ENCODE results near the gene SOD1.

Gene SOD1

GRCh38 chr21:31668651-31669491 lies 9.4 kb downstream of the SOD1 start:
- CTCF ChIA-PET = no interaction called here
- Histone ChIP-seq H3K9me3 (ENCODE audit: control extremely low read depth in 1 of 5, control insufficient read depth in 4 of 5, insufficient read depth in 2 of 5, low read depth in 1 of 5, low read length in 4 of 5) (no peaks in the 10 kb centered on the region), H3K4me1 (ENCODE audit: control extremely low read depth in 1 of 4, control insufficient read depth in 4 of 4, insufficient read depth in 4 of 4, low read length in 3 of 4) (peaks cover 0 to 14% (median 7%) of the 10 kb centered on the region in 4 experiments), H3K27me3 (replicated peaks in 2 of 5; ENCODE audit: control insufficient read depth in 4 of 5, insufficient read depth in 5 of 5, low read length in 4 of 5) (no peaks in the 10 kb centered on the region), H3K27ac (ENCODE audit: insufficient read depth in 1 of 2, low read depth in 1 of 2, low read length in 2 of 2, poor library complexity in 1 of 2, severe bottlenecking in 2 of 2) (peak overlapping the region in 1 of 2 experiments; percentile 50), H3K36me3 (ENCODE audit: control insufficient read depth in 4 of 4, insufficient read depth in 4 of 4, low read length in 3 of 4) (peaks cover 5 to 58% (median 33%) of the 10 kb centered on the region in 4 experiments), H3K4me3 (ENCODE audit: control insufficient read depth in 1 of 7, extremely low read depth in 1 of 7, insufficient read depth in 4 of 7, low read depth in 2 of 7, low read length in 6 of 7) (no peak overlapping the region)
- DNase-seq = no peak
- POLR2A ChIA-PET = no interaction called here
- no CpG with 5 or more reads among the region's 2 CpGs for WGBS (ENCODE audit: insufficient coverage)

DNA sequence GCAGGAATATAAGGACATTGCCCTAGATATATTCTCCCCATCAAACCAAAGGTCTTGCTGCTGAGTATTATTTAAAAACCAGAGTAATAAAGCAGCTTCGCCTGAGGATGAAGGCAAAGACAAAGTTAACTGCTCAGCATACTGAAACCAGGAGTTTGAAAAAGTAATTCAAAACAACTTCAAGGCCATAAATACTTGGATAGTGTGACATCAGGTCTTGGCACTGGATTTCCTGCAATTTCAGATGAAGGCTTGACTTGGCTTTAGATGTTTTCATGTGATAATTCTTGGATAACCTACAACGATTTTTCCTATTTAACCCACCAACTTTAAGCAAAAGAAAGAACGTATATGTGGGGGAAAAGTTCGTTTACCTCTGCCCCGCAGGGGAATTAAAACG lies 10.6 kb downstream of the SOD1 start:
- Histone ChIP-seq H3K27me3 (replicated peaks in 2 of 5; ENCODE audit: control insufficient read depth in 4 of 5, insufficient read depth in 5 of 5, low read length in 4 of 5) (no peaks in the 10 kb centered on the region), H3K27ac (ENCODE audit: insufficient read depth in 1 of 2, low read depth in 1 of 2, low read length in 2 of 2, poor library complexity in 1 of 2, severe bottlenecking in 2 of 2) (no peak overlapping the region), H3K9me3 (ENCODE audit: control extremely low read depth in 1 of 5, control insufficient read depth in 4 of 5, insufficient read depth in 2 of 5, low read depth in 1 of 5, low read length in 4 of 5) (no peaks in the 10 kb centered on the region), H3K4me1 (ENCODE audit: control extremely low read depth in 1 of 4, control insufficient read depth in 4 of 4, insufficient read depth in 4 of 4, low read length in 3 of 4) (peaks cover 0 to 12% (median 7%) of the 10 kb centered on the region in 4 experiments), H3K4me3 (ENCODE audit: control insufficient read depth in 1 of 7, extremely low read depth in 1 of 7, insufficient read depth in 4 of 7, low read depth in 2 of 7, low read length in 6 of 7) (no peak overlapping the region), H3K36me3 (ENCODE audit: control insufficient read depth in 4 of 4, insufficient read depth in 4 of 4, low read length in 3 of 4) (peaks cover 5 to 53% (median 27%) of the 10 kb centered on the region in 4 experiments)
- no peak for DNase-seq
- ChIA-PET POLR2A (no interaction called here), CTCF (no interaction called here)
- no CpG with 5 or more reads among the region's 6 CpGs for WGBS (ENCODE audit: insufficient coverage)

DNA sequence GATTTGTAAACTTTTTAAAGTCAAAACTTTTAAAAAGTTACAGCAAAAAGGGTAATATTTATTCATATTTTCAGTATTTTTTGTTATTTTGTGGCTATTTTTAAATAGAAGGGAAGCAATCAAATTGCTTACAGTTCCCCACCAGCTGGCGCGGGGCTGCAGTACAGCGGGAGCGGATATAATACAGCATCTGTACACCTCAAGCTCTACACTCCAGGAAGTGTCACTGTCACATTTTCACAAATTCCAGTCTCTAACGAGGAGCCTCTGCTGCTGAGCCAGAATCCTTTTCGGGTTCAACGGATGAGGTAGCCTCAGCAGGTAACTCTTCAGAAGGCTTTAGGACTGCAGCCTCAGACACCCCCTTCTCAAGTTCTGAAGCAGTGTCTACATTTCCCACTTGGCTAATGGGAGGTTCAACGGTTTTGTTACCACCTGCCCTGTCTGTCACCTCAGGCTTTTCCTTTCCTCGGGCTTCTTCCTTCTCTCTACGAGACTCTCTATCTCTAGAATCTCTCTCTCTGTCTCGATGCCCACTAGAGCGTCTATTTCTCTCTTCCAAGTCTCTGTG lies 11.7 kb downstream of the SOD1 start:
- Histone ChIP-seq H3K27ac (ENCODE audit: insufficient read depth in 1 of 2, low read depth in 1 of 2, low read length in 2 of 2, poor library complexity in 1 of 2, severe bottlenecking in 2 of 2) (peak overlapping the region in 1 of 2 experiments; percentile 17), H3K36me3 (ENCODE audit: control insufficient read depth in 4 of 4, insufficient read depth in 4 of 4, low read length in 3 of 4) (peaks cover 5 to 45% (median 27%) of the 10 kb centered on the region in 4 experiments), H3K4me1 (ENCODE audit: control extremely low read depth in 1 of 4, control insufficient read depth in 4 of 4, insufficient read depth in 4 of 4, low read length in 3 of 4) (peaks cover 0 to 8% (median 4%) of the 10 kb centered on the region in 4 experiments), H3K9me3 (ENCODE audit: control extremely low read depth in 1 of 5, control insufficient read depth in 4 of 5, insufficient read depth in 2 of 5, low read depth in 1 of 5, low read length in 4 of 5) (no peaks in the 10 kb centered on the region), H3K27me3 (replicated peaks in 2 of 5; ENCODE audit: control insufficient read depth in 4 of 5, insufficient read depth in 5 of 5, low read length in 4 of 5) (no peaks in the 10 kb centered on the region), H3K4me3 (ENCODE audit: control insufficient read depth in 1 of 7, extremely low read depth in 1 of 7, insufficient read depth in 4 of 7, low read depth in 2 of 7, low read length in 6 of 7) (no peak overlapping the region)
- 97% methylated on average over 12 of the region's 12 CpGs for WGBS (ENCODE audit: insufficient coverage)
- CTCF ChIA-PET = no interaction called here
- no peak for DNase-seq
- POLR2A ChIA-PET = no interaction called here

DNA sequence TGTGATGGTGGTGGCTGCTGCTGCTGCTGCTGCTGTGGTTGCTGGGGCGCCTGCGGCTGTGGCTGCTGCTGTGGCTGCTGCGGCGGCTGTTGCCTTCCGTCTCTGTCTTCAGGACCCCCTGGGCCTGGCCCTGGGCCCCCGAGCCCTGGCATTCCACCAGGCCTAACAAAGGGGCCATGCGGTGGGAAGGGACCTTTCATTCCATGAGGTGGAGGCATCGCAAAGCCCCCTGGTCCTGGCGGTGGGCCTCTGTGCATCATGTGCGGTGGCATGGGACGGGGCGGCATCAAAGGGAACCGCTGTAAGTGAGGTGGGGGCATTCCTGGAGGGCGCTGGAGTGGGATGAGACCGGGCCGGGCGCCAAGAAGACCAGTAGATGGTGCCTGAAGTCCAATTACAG lies 12.4 kb downstream of the SOD1 start:
- H3K9me3 ChIP-seq (ENCODE audit: control extremely low read depth in 1 of 5, control insufficient read depth in 4 of 5, insufficient read depth in 2 of 5, low read depth in 1 of 5, low read length in 4 of 5) = no peaks in the 10 kb centered on the region
- DNase-seq = no peak
- no peak overlapping the region for H3K4me3 ChIP-seq (ENCODE audit: control insufficient read depth in 1 of 7, extremely low read depth in 1 of 7, insufficient read depth in 4 of 7, low read depth in 2 of 7, low read length in 6 of 7)
- peaks cover 0 to 2% (median under 1%) of the 10 kb centered on the region in 4 experiments for H3K4me1 ChIP-seq (ENCODE audit: control extremely low read depth in 1 of 4, control insufficient read depth in 4 of 4, insufficient read depth in 4 of 4, low read length in 3 of 4)
- 97% methylated on average over 12 of the region's 17 CpGs for WGBS (ENCODE audit: insufficient coverage)
- H3K27me3 ChIP-seq (replicated peaks in 2 of 5; ENCODE audit: control insufficient read depth in 4 of 5, insufficient read depth in 5 of 5, low read length in 4 of 5) = no peaks in the 10 kb centered on the region
- H3K27ac ChIP-seq (ENCODE audit: insufficient read depth in 1 of 2, low read depth in 1 of 2, low read length in 2 of 2, poor library complexity in 1 of 2, severe bottlenecking in 2 of 2) = no peak overlapping the region
- ChIA-PET POLR2A (no interaction called here), CTCF (no interaction called here)
- H3K36me3 ChIP-seq (ENCODE audit: control insufficient read depth in 4 of 4, insufficient read depth in 4 of 4, low read length in 3 of 4) = peaks cover 4 to 43% (median 26%) of the 10 kb centered on the region in 4 experiments

DNA sequence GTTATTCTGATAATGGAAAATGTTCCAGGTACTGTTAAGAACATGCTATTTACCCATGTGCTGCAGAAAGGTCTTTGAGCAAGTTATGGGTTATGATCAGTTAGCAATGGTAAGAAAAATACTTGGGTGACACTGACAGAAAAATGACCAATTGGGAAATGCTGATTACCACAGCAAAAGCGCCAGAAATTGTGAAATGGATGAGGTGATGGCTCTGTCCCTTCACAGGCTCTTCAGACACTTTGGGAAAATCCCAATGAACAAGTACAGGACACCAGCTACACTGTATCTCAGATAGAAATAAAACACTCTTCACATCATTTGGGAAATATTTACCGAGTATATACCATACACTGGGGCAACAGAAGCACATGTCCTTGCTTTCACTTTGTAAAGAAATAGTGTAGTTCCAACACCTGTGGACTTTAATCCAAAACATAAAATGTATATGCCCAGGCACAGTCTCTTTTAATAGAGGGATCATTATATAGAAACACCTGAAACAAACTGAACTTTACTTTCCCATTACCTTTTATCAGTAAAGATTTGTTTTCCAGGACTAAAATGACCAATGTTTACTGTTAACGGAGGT lies 13.9 kb downstream of the SOD1 start:
- Histone ChIP-seq H3K27ac (ENCODE audit: insufficient read depth in 1 of 2, low read depth in 1 of 2, low read length in 2 of 2, poor library complexity in 1 of 2, severe bottlenecking in 2 of 2) (no peak overlapping the region), H3K27me3 (replicated peaks in 2 of 5; ENCODE audit: control insufficient read depth in 4 of 5, insufficient read depth in 5 of 5, low read length in 4 of 5) (no peaks in the 10 kb centered on the region), H3K36me3 (ENCODE audit: control insufficient read depth in 4 of 4, insufficient read depth in 4 of 4, low read length in 3 of 4) (peaks cover 0 to 30% (median 18%) of the 10 kb centered on the region in 4 experiments), H3K4me3 (ENCODE audit: control insufficient read depth in 1 of 7, extremely low read depth in 1 of 7, insufficient read depth in 4 of 7, low read depth in 2 of 7, low read length in 6 of 7) (no peak overlapping the region), H3K9me3 (ENCODE audit: control extremely low read depth in 1 of 5, control insufficient read depth in 4 of 5, insufficient read depth in 2 of 5, low read depth in 1 of 5, low read length in 4 of 5) (no peaks in the 10 kb centered on the region), H3K4me1 (ENCODE audit: control extremely low read depth in 1 of 4, control insufficient read depth in 4 of 4, insufficient read depth in 4 of 4, low read length in 3 of 4) (no peaks in the 10 kb centered on the region)
- ChIA-PET POLR2A (no interaction called here), CTCF (no interaction called here)
- 100% methylated on average over 1 of the region's 3 CpGs for WGBS (ENCODE audit: insufficient coverage)
- DNase-seq = no peak

- Histone ChIP-seq H3K9me3 (ENCODE audit: control extremely low read depth in 1 of 5, control insufficient read depth in 4 of 5, insufficient read depth in 2 of 5, low read depth in 1 of 5, low read length in 4 of 5) (no peaks in the 10 kb centered on the region), H3K4me1 (ENCODE audit: control extremely low read depth in 1 of 4, control insufficient read depth in 4 of 4, insufficient read depth in 4 of 4, low read length in 3 of 4) (no peaks in the 10 kb centered on the region), H3K4me3 (ENCODE audit: control insufficient read depth in 1 of 7, extremely low read depth in 1 of 7, insufficient read depth in 4 of 7, low read depth in 2 of 7, low read length in 6 of 7) (no peak overlapping the region), H3K36me3 (ENCODE audit: control insufficient read depth in 4 of 4, insufficient read depth in 4 of 4, low read length in 3 of 4) (peaks cover 3 to 32% (median 14%) of the 10 kb centered on the region in 4 experiments), H3K27ac (ENCODE audit: insufficient read depth in 1 of 2, low read depth in 1 of 2, low read length in 2 of 2, poor library complexity in 1 of 2, severe bottlenecking in 2 of 2) (no peak overlapping the region), H3K27me3 (replicated peaks in 2 of 5; ENCODE audit: control insufficient read depth in 4 of 5, insufficient read depth in 5 of 5, low read length in 4 of 5) (no peaks in the 10 kb centered on the region)
- ChIA-PET POLR2A (interaction anchor here (0.8 kb wide), 1 partner anchor 9 kb away, joined by 3 read pairs; no protein-coding TSS in a partner anchor), CTCF (interaction anchor here (1.1 kb wide), 1 partner anchor 9 kb away, joined by 5 read pairs; no protein-coding TSS in a partner anchor)
- no peak for DNase-seq
- 93% methylated on average over 6 of the region's 7 CpGs for WGBS (ENCODE audit: insufficient coverage)
Measured at GRCh38 chr21:31675318-31675717, 15.8 kb downstream of the SOD1 start.

- Histone ChIP-seq H3K36me3 (ENCODE audit: control insufficient read depth in 4 of 4, insufficient read depth in 4 of 4, low read length in 3 of 4) (peaks cover 4 to 30% (median 13%) of the 10 kb centered on the region in 4 experiments), H3K4me3 (ENCODE audit: control insufficient read depth in 1 of 7, extremely low read depth in 1 of 7, insufficient read depth in 4 of 7, low read depth in 2 of 7, low read length in 6 of 7) (no peak overlapping the region), H3K27me3 (replicated peaks in 2 of 5; ENCODE audit: control insufficient read depth in 4 of 5, insufficient read depth in 5 of 5, low read length in 4 of 5) (no peaks in the 10 kb centered on the region), H3K4me1 (ENCODE audit: control extremely low read depth in 1 of 4, control insufficient read depth in 4 of 4, insufficient read depth in 4 of 4, low read length in 3 of 4) (no peaks in the 10 kb centered on the region), H3K9me3 (ENCODE audit: control extremely low read depth in 1 of 5, control insufficient read depth in 4 of 5, insufficient read depth in 2 of 5, low read depth in 1 of 5, low read length in 4 of 5) (no peaks in the 10 kb centered on the region), H3K27ac (ENCODE audit: insufficient read depth in 1 of 2, low read depth in 1 of 2, low read length in 2 of 2, poor library complexity in 1 of 2, severe bottlenecking in 2 of 2) (no peak overlapping the region)
- ChIA-PET CTCF (interaction anchor here (1.1 kb wide), 1 partner anchor 9 kb away, joined by 5 read pairs; no protein-coding TSS in a partner anchor), POLR2A (no interaction called here)
- 92% methylated on average over 1 of the region's 2 CpGs for WGBS (ENCODE audit: insufficient coverage)
- DNase-seq = no peak
Measured at GRCh38 chr21:31675960-31676359, 16.5 kb downstream of the SOD1 start.

Measured in common myeloid progenitor, CD34-positive (primary cell).